K562 (cell line): ENCODE results near the gene DNAAF9. TPM values are rescaled to one million over a fixed set of nuclear protein-coding genes. Genes with fewer than 3 reads are reported as not detected.
A peak's percentile ranks its signal among the peaks of the same experiment; 100 is the strongest.

Experiments
- BMI1 ChIP-seq: fragments of 150-350 bp; IDR thresholded peaks from 2 replicates; pipeline ENCODE4 v1.6.1; 2014; ENCODE audit warnings: low read length
- FOSL1 ChIP-seq: fragments of 200-800 bp; sonication (Bioruptor generic); conservative IDR thresholded peaks from 2 replicates; pipeline ENCODE4 v1.6.1; 2016; ENCODE audit warnings: missing genetic modification characterization, missing compliant biosample characterization
- FOXO4 ChIP-seq: fragments of 450-650 bp; formaldehyde crosslinking; IDR thresholded peaks from 2 replicates; pipeline ENCODE4 v1.4.0; 2020; ENCODE audit warnings: mild to moderate bottlenecking, moderate library complexity
- PHF8 ChIP-seq: fragments of 200-600 bp; sonication (generic); IDR thresholded peaks from 2 replicates; pipeline ENCODE4 v1.6.1; 2012; ENCODE audit warnings: mixed run types, mild to moderate bottlenecking, inconsistent platforms, low read length, moderate library complexity, borderline replicate concordance
- PYGO2 ChIP-seq: fragments of 450-650 bp; IDR thresholded peaks from 2 replicates; pipeline ENCODE4 v1.6.1; 2016; ENCODE audit warnings: mild to moderate bottlenecking, missing genetic modification characterization, moderate library complexity, missing compliant biosample characterization
- RBFOX2 ChIP-seq: fragments of 200-400 bp; formaldehyde crosslinking; IDR thresholded peaks from 2 replicates; pipeline ENCODE4 v1.6.1; 2017; ENCODE audit warnings: low read depth, mild to moderate bottlenecking, low read length, moderate library complexity
- RBM15 ChIP-seq: fragments of 200-400 bp; formaldehyde crosslinking; IDR thresholded peaks from 2 replicates; pipeline ENCODE4 v1.6.1; 2018; ENCODE audit warnings: mild to moderate bottlenecking, low read length, moderate library complexity; ENCODE audit not compliant: insufficient read depth
- TFAP4 ChIP-seq: sonication (generic); formaldehyde crosslinking; IDR thresholded peaks from 2 replicates; pipeline ENCODE4 v1.8.0; 2022; ENCODE audit warnings: missing genetic modification reagents, mild to moderate bottlenecking, moderate library complexity, borderline replicate concordance
- ZBTB40 ChIP-seq, 2 experiments: fragments of 450-650 bp in 1 of 2; sonication (generic) in 1 of 2; formaldehyde crosslinking in 1 of 2; IDR thresholded peaks; 2 replicates each; pipeline versions ENCODE4 v1.7.1 to v1.9.0; 2016 to 2022; ENCODE audit warnings: inconsistent platforms in 1 of 2, mild to moderate bottlenecking in 1 of 2, missing genetic modification reagents in 1 of 2
- ZNF23 ChIP-seq: fragments of 250-450 bp; sonication (Bioruptor Pico); IDR thresholded peaks from 2 replicates; pipeline ENCODE4 v1.4.0; 2020; ENCODE audit warnings: mild to moderate bottlenecking
- polyA plus RNA-seq, 8 experiments: library from polyadenylated mRNA; depleted of rRNA in 4 of 8; stranded (reverse) in 5 of 8; unstranded in 3 of 8; fragments of >200 nt; fragmentation: Nextera tagmentation in 2 of 8; fragmentation: Illumina TruSeq in 1 of 8; extraction: Ambion mirVana in 2 of 8; extraction: Trizol in 1 of 8; gene quantifications; 2 replicates each; pipeline versions ENCODE4 v1.2.1 to v1.2.3, GENCODE V29; 2011 to 2014; ENCODE audit warnings: inconsistent platforms in 1 of 8, missing spikeins in 1 of 8
- total RNA-seq, 7 experiments: library from RNA; depleted of rRNA in 6 of 7; stranded (reverse); fragments of >200 nt in 6 of 7; fragmentation: Illumina TruSeq in 2 of 7; extraction: Trizol in 2 of 7; gene quantifications; 2 replicates each; pipeline versions ENCODE4 v1.2.1 to v1.2.3, GENCODE V29; 2011 to 2021; ENCODE audit warnings: low replicate concordance in 1 of 7
- TF ChIP-seq, protein P1 (sequence below): fragments of 150-350 bp; conservative IDR thresholded peaks from 2 replicates; pipeline ENCODE4 v1.6.1; 2014; ENCODE audit warnings: low read length

The DNAAF9 gene
- total and polyA plus RNA-seq, 9 of the 15 experiments (the other 6 are each of a cell fraction or from before 2014, with no cell fraction given): 0.42 to 2.9 (median 1.9) TPM

DNA sequence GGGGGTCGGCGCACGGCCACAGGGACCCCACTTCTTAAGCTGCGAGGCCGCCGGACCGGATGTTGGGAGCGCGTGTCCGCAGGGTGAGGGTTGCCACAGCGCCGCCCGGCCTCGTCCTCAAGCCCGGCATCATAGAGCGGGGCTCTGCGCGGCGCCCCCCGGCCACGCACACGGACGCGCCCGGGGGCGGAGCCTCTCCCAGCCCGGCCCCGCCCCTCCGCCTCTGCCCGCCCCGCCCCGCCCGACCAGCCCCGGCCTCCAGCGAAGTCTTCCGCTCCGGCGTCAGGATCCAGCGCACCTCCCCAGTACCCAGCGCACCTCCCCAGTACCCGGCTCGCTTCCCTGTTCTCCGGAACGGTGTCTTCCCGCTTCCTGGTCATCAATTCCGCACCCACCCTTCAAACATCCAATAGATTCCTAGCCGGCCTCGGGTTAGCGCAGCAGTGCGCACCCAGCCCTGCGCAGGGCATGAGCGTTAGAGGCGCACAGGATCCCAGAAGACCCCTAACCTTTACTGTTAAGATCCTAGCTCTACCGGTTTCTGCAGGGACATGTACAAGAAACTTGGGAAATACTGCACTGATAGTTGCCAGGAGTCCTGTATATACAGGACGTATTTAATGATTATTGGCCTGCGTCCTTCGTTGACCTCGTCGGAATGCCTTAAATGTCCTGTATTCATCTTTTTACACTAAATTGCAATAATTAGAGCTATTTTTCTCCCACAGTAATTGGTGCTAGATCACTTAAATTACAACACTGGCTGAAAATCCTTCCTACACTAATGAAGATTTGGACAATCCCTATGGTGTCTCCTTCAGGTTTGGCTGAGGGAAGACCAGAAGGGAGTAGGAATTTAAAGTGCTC lies 535 bp upstream of the DNAAF9 start (continued):
- TF ChIP-seq ZNF23 (CRISPR knock-in tag) (no peak), ZBTB40 (IDR thresholded peaks at IDR 0.05) (0 out of 2 replicates have a peak, but pooled peaks have one; percentile 33), ZBTB40 (CRISPR knock-in tag; IDR thresholded peaks at IDR 0.05) (no peak), FOXO4 (CRISPR knock-in tag) (no peak), PYGO2 (tag) (no peak), FOSL1 (tag) (no peak), TFAP4 (CRISPR knock-in tag) (peak; percentile 36), RBM15 (no peak), RBFOX2 (peak; percentile 54), BMI1 (no peak), PHF8 (peak; percentile 65; the same call in 1 of the 2 replicates)
- TF ChIP-seq, protein P1, sequence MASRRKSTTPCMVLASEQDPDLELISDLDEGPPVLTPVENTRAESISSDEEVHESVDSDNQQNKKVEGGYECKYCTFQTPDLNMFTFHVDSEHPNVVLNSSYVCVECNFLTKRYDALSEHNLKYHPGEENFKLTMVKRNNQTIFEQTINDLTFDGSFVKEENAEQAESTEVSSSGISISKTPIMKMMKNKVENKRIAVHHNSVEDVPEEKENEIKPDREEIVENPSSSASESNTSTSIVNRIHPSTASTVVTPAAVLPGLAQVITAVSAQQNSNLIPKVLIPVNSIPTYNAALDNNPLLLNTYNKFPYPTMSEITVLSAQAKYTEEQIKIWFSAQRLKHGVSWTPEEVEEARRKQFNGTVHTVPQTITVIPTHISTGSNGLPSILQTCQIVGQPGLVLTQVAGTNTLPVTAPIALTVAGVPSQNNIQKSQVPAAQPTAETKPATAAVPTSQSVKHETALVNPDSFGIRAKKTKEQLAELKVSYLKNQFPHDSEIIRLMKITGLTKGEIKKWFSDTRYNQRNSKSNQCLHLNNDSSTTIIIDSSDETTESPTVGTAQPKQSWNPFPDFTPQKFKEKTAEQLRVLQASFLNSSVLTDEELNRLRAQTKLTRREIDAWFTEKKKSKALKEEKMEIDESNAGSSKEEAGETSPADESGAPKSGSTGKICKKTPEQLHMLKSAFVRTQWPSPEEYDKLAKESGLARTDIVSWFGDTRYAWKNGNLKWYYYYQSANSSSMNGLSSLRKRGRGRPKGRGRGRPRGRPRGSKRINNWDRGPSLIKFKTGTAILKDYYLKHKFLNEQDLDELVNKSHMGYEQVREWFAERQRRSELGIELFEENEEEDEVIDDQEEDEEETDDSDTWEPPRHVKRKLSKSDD: no peak
